ENCODE results near the gene RPS6KA5. TPM values are rescaled to one million over a fixed set of nuclear protein-coding genes. Genes with fewer than 3 reads are reported as not detected.

RPS6KA5 gene
- total and polyA plus RNA-seq, 9 of the 15 experiments (the other 6 are each of a cell fraction or from before 2014, with no cell fraction given), result 0.88 to 7.7 (median 4.7) TPM

- no peak overlapping the region for H3K4me3 ChIP-seq
- H3K9me1 ChIP-seq (ENCODE audit: control insufficient read depth, insufficient read depth, low read length), result no peaks in the 10 kb centered on the region
- FAIRE-seq, result no peak
- no peak for DNase-seq (ENCODE audit: extremely low read depth in 1 of 4, low spot score in 3 of 4)
- H3K9me3 ChIP-seq (replicated peaks; ENCODE audit: control insufficient read depth, insufficient read depth, low read depth, low read length), result no peaks in the 10 kb centered on the region
- ATAC-seq, result no peak
- H2AFZ ChIP-seq (ENCODE audit: low read depth, low read length), result peak overlapping the region; percentile 71
- 60% methylated on average over 2 of the region's 2 CpGs for WGBS (ENCODE audit: insufficient coverage, low coverage, missing lambda C conversion rate)
- ChIA-PET CTCF (ENCODE audit: low intra/inter-chr PET ratio) (no interaction called here), POLR2A (interaction anchor here (2.5 kb wide), 1 partner anchor 52 kb away, joined by 13 read pairs; the partner anchor contains the start of gene DGLUCY)
- peak overlapping the region; percentile 4; the same call in 1 of the 3 replicates for H3K27ac ChIP-seq (ENCODE audit: extremely low read depth, low read depth, low read length)
- no peak overlapping the region for H3K4me2 ChIP-seq (ENCODE audit: insufficient read depth, low read length)
- no peak overlapping the region for H3K9ac ChIP-seq (ENCODE audit: insufficient read depth in 1 of 2, low read depth in 2 of 2, low read length in 2 of 2)
- H3K4me1 ChIP-seq (replicated peaks in 1 of 2; ENCODE audit: control insufficient read depth in 2 of 2, insufficient read depth in 2 of 2, low read length in 2 of 2), result peaks cover 8% of the 10 kb centered on the region in 2 experiments; a peak in 3 of 5 replicates
- no TSS peak for BruUV-seq (replicated peaks)
- no peaks in the 10 kb centered on the region for H3K27me3 ChIP-seq (ENCODE audit: control insufficient read depth in 2 of 2, insufficient read depth in 2 of 2, low read length in 2 of 2)
- H3K36me3 ChIP-seq (ENCODE audit: control insufficient read depth, insufficient read depth, low read length), result no peaks in the 10 kb centered on the region
- H4K20me1 ChIP-seq (replicated peaks; ENCODE audit: control insufficient read depth, insufficient read depth, low read length), result no peaks in the 10 kb centered on the region; the same call in 1 of the 2 replicates
- intact Hi-C loops (cut with micrococcal nuclease), result no loop called here
- peaks cover 18% of the 10 kb centered on the region for H3K79me2 ChIP-seq (ENCODE audit: control insufficient read depth, insufficient read depth, low read length)
- in situ Hi-C loops (cut with MboI), result no loop called here
- TF ChIP-seq, protein P1, sequence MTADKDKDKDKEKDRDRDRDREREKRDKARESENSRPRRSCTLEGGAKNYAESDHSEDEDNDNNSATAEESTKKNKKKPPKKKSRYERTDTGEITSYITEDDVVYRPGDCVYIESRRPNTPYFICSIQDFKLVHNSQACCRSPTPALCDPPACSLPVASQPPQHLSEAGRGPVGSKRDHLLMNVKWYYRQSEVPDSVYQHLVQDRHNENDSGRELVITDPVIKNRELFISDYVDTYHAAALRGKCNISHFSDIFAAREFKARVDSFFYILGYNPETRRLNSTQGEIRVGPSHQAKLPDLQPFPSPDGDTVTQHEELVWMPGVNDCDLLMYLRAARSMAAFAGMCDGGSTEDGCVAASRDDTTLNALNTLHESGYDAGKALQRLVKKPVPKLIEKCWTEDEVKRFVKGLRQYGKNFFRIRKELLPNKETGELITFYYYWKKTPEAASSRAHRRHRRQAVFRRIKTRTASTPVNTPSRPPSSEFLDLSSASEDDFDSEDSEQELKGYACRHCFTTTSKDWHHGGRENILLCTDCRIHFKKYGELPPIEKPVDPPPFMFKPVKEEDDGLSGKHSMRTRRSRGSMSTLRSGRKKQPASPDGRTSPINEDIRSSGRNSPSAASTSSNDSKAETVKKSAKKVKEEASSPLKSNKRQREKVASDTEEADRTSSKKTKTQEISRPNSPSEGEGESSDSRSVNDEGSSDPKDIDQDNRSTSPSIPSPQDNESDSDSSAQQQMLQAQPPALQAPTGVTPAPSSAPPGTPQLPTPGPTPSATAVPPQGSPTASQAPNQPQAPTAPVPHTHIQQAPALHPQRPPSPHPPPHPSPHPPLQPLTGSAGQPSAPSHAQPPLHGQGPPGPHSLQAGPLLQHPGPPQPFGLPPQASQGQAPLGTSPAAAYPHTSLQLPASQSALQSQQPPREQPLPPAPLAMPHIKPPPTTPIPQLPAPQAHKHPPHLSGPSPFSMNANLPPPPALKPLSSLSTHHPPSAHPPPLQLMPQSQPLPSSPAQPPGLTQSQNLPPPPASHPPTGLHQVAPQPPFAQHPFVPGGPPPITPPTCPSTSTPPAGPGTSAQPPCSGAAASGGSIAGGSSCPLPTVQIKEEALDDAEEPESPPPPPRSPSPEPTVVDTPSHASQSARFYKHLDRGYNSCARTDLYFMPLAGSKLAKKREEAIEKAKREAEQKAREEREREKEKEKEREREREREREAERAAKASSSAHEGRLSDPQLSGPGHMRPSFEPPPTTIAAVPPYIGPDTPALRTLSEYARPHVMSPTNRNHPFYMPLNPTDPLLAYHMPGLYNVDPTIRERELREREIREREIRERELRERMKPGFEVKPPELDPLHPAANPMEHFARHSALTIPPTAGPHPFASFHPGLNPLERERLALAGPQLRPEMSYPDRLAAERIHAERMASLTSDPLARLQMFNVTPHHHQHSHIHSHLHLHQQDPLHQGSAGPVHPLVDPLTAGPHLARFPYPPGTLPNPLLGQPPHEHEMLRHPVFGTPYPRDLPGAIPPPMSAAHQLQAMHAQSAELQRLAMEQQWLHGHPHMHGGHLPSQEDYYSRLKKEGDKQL (CRISPR knock-in tag; IDR thresholded peaks at IDR 0.05; ENCODE audit: borderline replicate concordance), result no peak
- TF ChIP-seq ZNF586 (CRISPR knock-in tag; conservative IDR thresholded peaks at IDR 0.05) (no peak), NCOR1 (IDR thresholded peaks at IDR 0.05) (no peak), MLX (CRISPR knock-in tag; conservative IDR thresholded peaks at IDR 0.05) (no peak), ELF1 (tag; IDR thresholded peaks at IDR 0.05) (no peak), ERF (CRISPR knock-in tag; IDR thresholded peaks at IDR 0.05) (no peak), ZNF609 (CRISPR knock-in tag; IDR thresholded peaks at IDR 0.05; ENCODE audit: borderline replicate concordance) (no peak), PYGO2 (tag; IDR thresholded peaks at IDR 0.05) (no peak)
- TF ChIP-seq, protein P2, sequence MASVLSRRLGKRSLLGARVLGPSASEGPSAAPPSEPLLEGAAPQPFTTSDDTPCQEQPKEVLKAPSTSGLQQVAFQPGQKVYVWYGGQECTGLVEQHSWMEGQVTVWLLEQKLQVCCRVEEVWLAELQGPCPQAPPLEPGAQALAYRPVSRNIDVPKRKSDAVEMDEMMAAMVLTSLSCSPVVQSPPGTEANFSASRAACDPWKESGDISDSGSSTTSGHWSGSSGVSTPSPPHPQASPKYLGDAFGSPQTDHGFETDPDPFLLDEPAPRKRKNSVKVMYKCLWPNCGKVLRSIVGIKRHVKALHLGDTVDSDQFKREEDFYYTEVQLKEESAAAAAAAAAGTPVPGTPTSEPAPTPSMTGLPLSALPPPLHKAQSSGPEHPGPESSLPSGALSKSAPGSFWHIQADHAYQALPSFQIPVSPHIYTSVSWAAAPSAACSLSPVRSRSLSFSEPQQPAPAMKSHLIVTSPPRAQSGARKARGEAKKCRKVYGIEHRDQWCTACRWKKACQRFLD (CRISPR knock-in tag; IDR thresholded peaks at IDR 0.05), result no peak
Measured at GRCh38 chr14:91062600-91062999, 2.2 kb upstream of the RPS6KA5 start.
